GM18517 (cell line): ENCODE measurements around the gene ABCG4.
"Not testable (repeated sequence)": the region's sequence is repeated elsewhere in the genome, so short reads cannot be mapped to it uniquely, and the experiment has no call there.

Source experiments
- ATAC-seq: cut with Tn5 transposase; IDR thresholded peaks from one replicate; pipeline ENCODE4 v1.9.1; 2021; ENCODE audit warnings: mild to moderate bottlenecking, moderate library complexity; ENCODE audit not compliant: unreplicated experiment

The ABCG4 gene

GRCh38 chr11:119152604-119153003 lies 3.8 kb downstream of the ABCG4 start:
- ATAC-seq, result no peak

- no peak for ATAC-seq
Observed at GRCh38 chr11:119153049-119153818, 4.4 kb downstream of the ABCG4 start.

- ATAC-seq, result no peak
Observed at GRCh38 chr11:119154178-119154577, 5.3 kb downstream of the ABCG4 start.

- ATAC-seq, result no peak
Observed at GRCh38 chr11:119155733-119156492, 7.1 kb downstream of the ABCG4 start.

- no peak for ATAC-seq
Observed at GRCh38 chr11:119156496-119156895, 7.6 kb downstream of the ABCG4 start.

- ATAC-seq, result no peak
Observed at GRCh38 chr11:119157063-119157462, 8.2 kb downstream of the ABCG4 start.

- ATAC-seq, result no peak
Observed at GRCh38 chr11:119158467-119158866, 9.6 kb downstream of the ABCG4 start.

GRCh38 chr11:119160151-119160550 lies 11.3 kb downstream of the ABCG4 start:
- ATAC-seq, result no peak

- no peak for ATAC-seq
Observed at GRCh38 chr11:119161871-119162270, 13.0 kb downstream of the ABCG4 start.

GRCh38 chr11:119166368-119167076 lies 17.7 kb downstream of the ABCG4 start:
- ATAC-seq, result no peak

GRCh38 chr11:119167077-119167458 lies 18.2 kb downstream of the ABCG4 start:
- not testable (repeated sequence) for ATAC-seq

GRCh38 chr11:119167933-119168332 lies 19.1 kb downstream of the ABCG4 start:
- no peak for ATAC-seq

GRCh38 chr11:119168471-119169281 lies 19.8 kb downstream of the ABCG4 start, which contains the start of gene NLRX1:
TSS of gene NLRX1 (plus strand) at chr11:119168725. CDS start at chr11:119171404, 2,679 bp downstream.
- ATAC-seq, result peak; percentile 86

- ATAC-seq, result no peak
Observed at GRCh38 chr11:119169282-119169719, 20.4 kb downstream of the ABCG4 start.

- ATAC-seq, result no peak
Observed at GRCh38 chr11:119172513-119172912, 23.7 kb downstream of the ABCG4 start.

- no peak for ATAC-seq
Observed at GRCh38 chr11:119173453-119173852, 24.6 kb downstream of the ABCG4 start.

- no peak for ATAC-seq
Observed at GRCh38 chr11:119175493-119176077, 26.7 kb downstream of the ABCG4 start.

- no peak for ATAC-seq
Observed at GRCh38 chr11:119178166-119178680, 29.4 kb downstream of the ABCG4 start.

GRCh38 chr11:119179342-119179741 lies 30.5 kb downstream of the ABCG4 start:
- ATAC-seq, result no peak

- ATAC-seq, result no peak
Observed at GRCh38 chr11:119179983-119180382, 31.1 kb downstream of the ABCG4 start.
